ACC112 (cell line): Measurements from ENCODE around the gene URB1.

ENCODE experiments used
- H2AFZ ChIP-seq: fragments of 200-600 bp; sonication (generic); one replicate; pipeline ENCODE4 v1.6.0; 2017; ENCODE audit warnings: antibody characterized with exemption, low read length; ENCODE audit not compliant: unreplicated experiment
- H3K27ac ChIP-seq: fragments of 200-600 bp; sonication (generic); 2 replicates; pipeline ENCODE4 v1.5.1; 2014; ENCODE audit warnings: low read depth, mild to moderate bottlenecking, antibody characterized with exemption, low read length, moderate library complexity
- H3K27me3 ChIP-seq: fragments of 200-600 bp; sonication (generic); 2 replicates; pipeline ENCODE4 v1.6.1; 2014; ENCODE audit warnings: mild to moderate bottlenecking, antibody characterized with exemption, low read length, moderate library complexity, mixed read lengths; ENCODE audit not compliant: insufficient read depth
- H3K36me3 ChIP-seq: fragments of 200-600 bp; sonication (generic); 2 replicates; pipeline ENCODE4 v1.6.1; 2016; ENCODE audit warnings: mild to moderate bottlenecking, antibody characterized with exemption, low read length, moderate library complexity, mixed read lengths; ENCODE audit not compliant: insufficient read depth
- H3K4me1 ChIP-seq: fragments of 200-600 bp; sonication (generic); one replicate; pipeline ENCODE4 v1.6.1; 2016; ENCODE audit warnings: low read length, mixed read lengths; ENCODE audit not compliant: insufficient read depth, unreplicated experiment, control insufficient read depth
- H3K4me3 ChIP-seq: fragments of 200-600 bp; sonication (generic); 2 replicates; pipeline ENCODE4 v1.5.1; 2014; ENCODE audit warnings: mild to moderate bottlenecking, low read depth, low read length
- H3K79me2 ChIP-seq: fragments of 200-600 bp; sonication (generic); one replicate; pipeline ENCODE4 v1.6.0; 2016; ENCODE audit warnings: low read length; ENCODE audit not compliant: control insufficient read depth, unreplicated experiment, insufficient read depth

Gene URB1

GRCh38 chr21:32330784-32331311 lies 62.0 kb downstream of the URB1 start:
- Histone ChIP-seq H3K27ac (0 out of 2 replicates have a peak overlapping the region, but pooled peaks have one; percentile 2), H3K4me3 (no peak overlapping the region), H3K27me3 (no peaks in the 10 kb centered on the region), H3K79me2 (peaks cover 6% of the 10 kb centered on the region), H2AFZ (no peak overlapping the region), H3K36me3 (peaks cover 49% of the 10 kb centered on the region), H3K4me1 (peaks cover 32% of the 10 kb centered on the region)

- H3K36me3 ChIP-seq: peaks cover 55% of the 10 kb centered on the region
- H3K27ac ChIP-seq: peak overlapping the region; percentile 73
- peaks cover 32% of the 10 kb centered on the region for H3K4me1 ChIP-seq
- H2AFZ ChIP-seq: no peak overlapping the region
- H3K79me2 ChIP-seq: peaks cover 6% of the 10 kb centered on the region
- H3K4me3 ChIP-seq: no peak overlapping the region
- no peaks in the 10 kb centered on the region for H3K27me3 ChIP-seq
These were observed 63.0 kb downstream of the URB1 start for GRCh38 chr21:32329776-32330175.

GRCh38 chr21:32329331-32329730 lies 63.5 kb downstream of the URB1 start:
- no peaks in the 10 kb centered on the region for H3K27me3 ChIP-seq
- H3K4me1 ChIP-seq: peaks cover 32% of the 10 kb centered on the region
- H3K79me2 ChIP-seq: peaks cover 6% of the 10 kb centered on the region
- H3K27ac ChIP-seq: peak overlapping the region; percentile 73
- H2AFZ ChIP-seq: no peak overlapping the region
- peaks cover 59% of the 10 kb centered on the region for H3K36me3 ChIP-seq
- H3K4me3 ChIP-seq: no peak overlapping the region

- Histone ChIP-seq H3K36me3 (peaks cover 63% of the 10 kb centered on the region), H3K27ac (peak overlapping the region; percentile 73), H3K4me3 (no peak overlapping the region)
These were observed 64.2 kb downstream of the URB1 start for GRCh38 chr21:32328595-32328994.

GRCh38 chr21:32325706-32326105 lies 67.1 kb downstream of the URB1 start:
- Histone ChIP-seq H2AFZ (no peak overlapping the region), H3K4me3 (no peak overlapping the region), H3K4me1 (peaks cover 26% of the 10 kb centered on the region), H3K79me2 (peaks cover 6% of the 10 kb centered on the region), H3K27ac (no peak overlapping the region), H3K27me3 (no peaks in the 10 kb centered on the region), H3K36me3 (peaks cover 41% of the 10 kb centered on the region)

More at GRCh38 chr21:32328595-32328994, 64.2 kb downstream of the URB1 start:
- H2AFZ ChIP-seq: no peak overlapping the region
- H3K4me1 ChIP-seq: peaks cover 32% of the 10 kb centered on the region
- no peaks in the 10 kb centered on the region for H3K27me3 ChIP-seq
- peaks cover 6% of the 10 kb centered on the region for H3K79me2 ChIP-seq

GRCh38 chr21:32322676-32323075 lies 70.1 kb downstream of the URB1 start:
- H3K27ac ChIP-seq: no peak overlapping the region
- no peak overlapping the region for H3K4me3 ChIP-seq
- no peaks in the 10 kb centered on the region for H3K4me1 ChIP-seq
- no peaks in the 10 kb centered on the region for H3K27me3 ChIP-seq
- peaks cover 1% of the 10 kb centered on the region for H3K79me2 ChIP-seq
- peaks cover 33% of the 10 kb centered on the region for H3K36me3 ChIP-seq
- H2AFZ ChIP-seq: no peak overlapping the region

GRCh38 chr21:32322103-32322502 lies 70.7 kb downstream of the URB1 start:
- Histone ChIP-seq H3K4me1 (no peaks in the 10 kb centered on the region), H3K79me2 (no peaks in the 10 kb centered on the region), H3K27ac (no peak overlapping the region), H2AFZ (no peak overlapping the region), H3K27me3 (no peaks in the 10 kb centered on the region), H3K4me3 (no peak overlapping the region), H3K36me3 (peaks cover 30% of the 10 kb centered on the region)

- H3K36me3 ChIP-seq: peaks cover 28% of the 10 kb centered on the region
- no peaks in the 10 kb centered on the region for H3K27me3 ChIP-seq
- H3K4me1 ChIP-seq: no peaks in the 10 kb centered on the region
- H3K27ac ChIP-seq: no peak overlapping the region
- no peaks in the 10 kb centered on the region for H3K79me2 ChIP-seq
- H3K4me3 ChIP-seq: no peak overlapping the region
- no peak overlapping the region for H2AFZ ChIP-seq
These were observed 71.3 kb downstream of the URB1 start for GRCh38 chr21:32321480-32321879.

GRCh38 chr21:32320726-32321125 lies 72.1 kb downstream of the URB1 start:
- no peaks in the 10 kb centered on the region for H3K79me2 ChIP-seq
- H3K27ac ChIP-seq: no peak overlapping the region
- no peaks in the 10 kb centered on the region for H3K27me3 ChIP-seq
- no peak overlapping the region for H2AFZ ChIP-seq
- no peaks in the 10 kb centered on the region for H3K4me1 ChIP-seq
- H3K36me3 ChIP-seq: peaks cover 22% of the 10 kb centered on the region
- H3K4me3 ChIP-seq: no peak overlapping the region

GRCh38 chr21:32320059-32320458 lies 72.8 kb downstream of the URB1 start:
- Histone ChIP-seq H3K27me3 (no peaks in the 10 kb centered on the region), H3K79me2 (no peaks in the 10 kb centered on the region), H3K36me3 (peaks cover 17% of the 10 kb centered on the region), H3K4me1 (no peaks in the 10 kb centered on the region), H2AFZ (no peak overlapping the region), H3K27ac (no peak overlapping the region), H3K4me3 (no peak overlapping the region)

- H3K27me3 ChIP-seq: no peaks in the 10 kb centered on the region
- H3K27ac ChIP-seq: no peak overlapping the region
- no peaks in the 10 kb centered on the region for H3K79me2 ChIP-seq
- no peaks in the 10 kb centered on the region for H3K4me1 ChIP-seq
- no peak overlapping the region for H3K4me3 ChIP-seq
- H3K36me3 ChIP-seq: peaks cover 14% of the 10 kb centered on the region; the same call in 1 of the 2 replicates
- no peak overlapping the region for H2AFZ ChIP-seq
These were observed 73.8 kb downstream of the URB1 start for GRCh38 chr21:32319012-32319411.
